Measurements from ENCODE around the gene NKD2. TPM values are rescaled to one million over a fixed set of nuclear protein-coding genes. Genes with fewer than 3 reads are reported as not detected.

Gene NKD2
- total and polyA plus RNA-seq, 2 experiments from 2014 or later: 9.0 to 11.9 TPM

DNA sequence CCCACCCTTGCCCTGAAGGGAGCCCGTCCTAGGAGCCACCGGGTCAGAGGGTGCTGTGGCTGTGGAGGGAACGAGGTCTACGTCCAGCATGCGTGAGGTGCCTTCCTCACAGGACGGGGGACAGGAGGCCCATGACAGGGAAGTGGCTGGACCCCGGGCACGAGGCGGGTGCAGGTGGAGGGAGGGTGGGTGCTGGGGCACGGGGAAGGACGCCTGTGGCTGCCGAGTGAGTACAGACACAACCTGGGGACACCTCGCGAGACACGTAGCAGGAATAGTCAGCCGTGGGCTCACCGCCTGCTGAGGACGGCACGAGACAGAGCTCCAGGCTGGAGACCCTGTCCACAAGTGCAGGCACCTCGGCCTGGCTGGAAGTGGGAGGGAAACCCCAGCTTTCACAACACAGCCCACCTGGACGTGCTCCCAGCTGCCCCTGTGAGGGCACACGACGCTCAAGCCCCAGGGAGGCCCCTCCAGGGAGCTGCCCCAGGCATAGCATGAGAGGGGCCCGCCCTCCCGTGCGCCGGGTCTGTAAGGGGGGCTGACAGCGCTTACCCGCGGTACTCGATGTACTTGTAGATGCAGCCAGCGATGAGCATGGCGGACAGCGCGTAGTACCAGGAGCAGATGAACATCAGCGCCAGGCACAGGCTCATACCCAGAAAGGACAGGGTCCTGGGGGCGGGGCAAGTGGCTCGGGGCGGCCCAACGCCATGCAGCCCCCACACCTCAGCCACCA lies 66.4 kb downstream of the NKD2 start:
- Histone ChIP-seq H3K36me3 (ENCODE audit: insufficient read depth) (no peaks in the 10 kb centered on the region), H3F3A (replicated peaks; ENCODE audit: low read depth) (no peaks in the 10 kb centered on the region), H3K79me2 (replicated peaks; ENCODE audit: insufficient read depth) (no peaks in the 10 kb centered on the region), H3K4me1 (ENCODE audit: insufficient read depth) (no peaks in the 10 kb centered on the region), H4K20me1 (replicated peaks; ENCODE audit: insufficient read depth) (0 out of 2 replicates have a peak, but pooled peaks cover 2% of the 10 kb centered on the region), H3K4me3 (no peak overlapping the region), H3K27me3 (ENCODE audit: insufficient read depth) (no peaks in the 10 kb centered on the region), H2AFZ (no peak overlapping the region), H3K4me2 (no peak overlapping the region), H3K9me2 (ENCODE audit: insufficient read depth) (no peaks in the 10 kb centered on the region), H3K27ac (ENCODE audit: low read depth) (no peak overlapping the region)
- Mint-ChIP-seq H3K9me3 (no peaks in the 10 kb centered on the region), H3K36me3 (ENCODE audit: low read depth) (peaks cover 6% of the 10 kb centered on the region; the same call in 2 of the 3 replicates), H3K27me3 (ENCODE audit: insufficient read depth, low read depth, poor library complexity) (peaks cover 8% of the 10 kb centered on the region), H3K4me3 (no peak overlapping the region), H3K27ac (no peak overlapping the region), H3K4me1 (no peaks in the 10 kb centered on the region)
- no peak for TF ChIP-seq ETS1 (IDR thresholded peaks at IDR 0.05)
- TF ChIP-seq EZH2 (IDR thresholded peaks at IDR 0.05; ENCODE audit: low read depth, unreplicated experiment): no peak
- TF ChIP-seq ZNF331 (CRISPR knock-in tag; IDR thresholded peaks at IDR 0.05; ENCODE audit: low read depth): no peak
- TF ChIP-seq EZH2phosphoT487 (IDR thresholded peaks at IDR 0.05; ENCODE audit: unreplicated experiment): no peak
- TF ChIP-seq NANOG (IDR thresholded peaks at IDR 0.05; ENCODE audit: borderline replicate concordance): no peak
- ATAC-seq (no peak), DNase-seq (ENCODE audit: low spot score) (no peak)

- Histone ChIP-seq H3K27ac (ENCODE audit: low read depth) (no peak overlapping the region), H3K36me3 (ENCODE audit: insufficient read depth) (no peaks in the 10 kb centered on the region), H3K4me1 (ENCODE audit: insufficient read depth) (no peaks in the 10 kb centered on the region), H3K27me3 (ENCODE audit: insufficient read depth) (no peaks in the 10 kb centered on the region), H3F3A (replicated peaks; ENCODE audit: low read depth) (no peaks in the 10 kb centered on the region), H4K20me1 (replicated peaks; ENCODE audit: insufficient read depth) (0 out of 2 replicates have a peak, but pooled peaks cover 2% of the 10 kb centered on the region), H3K4me2 (no peak overlapping the region), H3K79me2 (replicated peaks; ENCODE audit: insufficient read depth) (no peaks in the 10 kb centered on the region), H2AFZ (no peak overlapping the region), H3K4me3 (no peak overlapping the region), H3K9me2 (ENCODE audit: insufficient read depth) (no peaks in the 10 kb centered on the region)
- H3K27ac Mint-ChIP-seq: no peak overlapping the region
- H3K4me1 Mint-ChIP-seq: no peaks in the 10 kb centered on the region
- peaks cover 8% of the 10 kb centered on the region for H3K27me3 Mint-ChIP-seq (ENCODE audit: insufficient read depth, low read depth, poor library complexity)
- ATAC-seq (no peak), DNase-seq (ENCODE audit: low spot score) (no peak)
- H3K9me3 Mint-ChIP-seq: no peaks in the 10 kb centered on the region
- H3K36me3 Mint-ChIP-seq (ENCODE audit: low read depth): peaks cover 6% of the 10 kb centered on the region; the same call in 2 of the 3 replicates
- H3K4me3 Mint-ChIP-seq: no peak overlapping the region
- TF ChIP-seq ZNF331 (CRISPR knock-in tag; IDR thresholded peaks at IDR 0.05; ENCODE audit: low read depth) (no peak), REST (IDR thresholded peaks at IDR 0.05; ENCODE audit: unreplicated experiment) (no peak), ZNF114 (CRISPR knock-in tag; IDR thresholded peaks at IDR 0.05) (no peak), CREB1 (CRISPR knock-in tag; IDR thresholded peaks at IDR 0.05; ENCODE audit: low read depth) (no peak), STAT1 (IDR thresholded peaks at IDR 0.05; ENCODE audit: unreplicated experiment) (no peak), EZH2 (IDR thresholded peaks at IDR 0.05; ENCODE audit: low read depth, unreplicated experiment) (no peak), POLR2AphosphoS5 (IDR thresholded peaks at IDR 0.05; ENCODE audit: low read depth) (no peak)
- TF ChIP-seq, protein P1, sequence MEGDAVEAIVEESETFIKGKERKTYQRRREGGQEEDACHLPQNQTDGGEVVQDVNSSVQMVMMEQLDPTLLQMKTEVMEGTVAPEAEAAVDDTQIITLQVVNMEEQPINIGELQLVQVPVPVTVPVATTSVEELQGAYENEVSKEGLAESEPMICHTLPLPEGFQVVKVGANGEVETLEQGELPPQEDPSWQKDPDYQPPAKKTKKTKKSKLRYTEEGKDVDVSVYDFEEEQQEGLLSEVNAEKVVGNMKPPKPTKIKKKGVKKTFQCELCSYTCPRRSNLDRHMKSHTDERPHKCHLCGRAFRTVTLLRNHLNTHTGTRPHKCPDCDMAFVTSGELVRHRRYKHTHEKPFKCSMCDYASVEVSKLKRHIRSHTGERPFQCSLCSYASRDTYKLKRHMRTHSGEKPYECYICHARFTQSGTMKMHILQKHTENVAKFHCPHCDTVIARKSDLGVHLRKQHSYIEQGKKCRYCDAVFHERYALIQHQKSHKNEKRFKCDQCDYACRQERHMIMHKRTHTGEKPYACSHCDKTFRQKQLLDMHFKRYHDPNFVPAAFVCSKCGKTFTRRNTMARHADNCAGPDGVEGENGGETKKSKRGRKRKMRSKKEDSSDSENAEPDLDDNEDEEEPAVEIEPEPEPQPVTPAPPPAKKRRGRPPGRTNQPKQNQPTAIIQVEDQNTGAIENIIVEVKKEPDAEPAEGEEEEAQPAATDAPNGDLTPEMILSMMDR (conservative IDR thresholded peaks at IDR 0.05; ENCODE audit: low read depth in 2 of 2): no peak
Observed at GRCh38 chr5:1075555-1075881, 66.9 kb downstream of the NKD2 start.

Measured in GM23338 (cell line).